Cortex of kidney (tissue), 1 donor: ENCODE measurements around the gene SSR3.
"Not testable (repeated sequence)": the region's sequence is repeated elsewhere in the genome, so short reads cannot be mapped to it uniquely, and the experiment has no call there.

Experiments
- DNase-seq: peaks from one replicate; lab custom pipeline; 2025; lab: John Stamatoyannopoulos, UW

Gene SSR3

GRCh38 chr3:156576051-156576450 lies 21.1 kb upstream of the SSR3 start:
- no peak for DNase-seq

- no peak for DNase-seq
Observed at GRCh38 chr3:156575641-156576040, 20.7 kb upstream of the SSR3 start.

GRCh38 chr3:156569881-156570280 lies 15.0 kb upstream of the SSR3 start:
- not testable (repeated sequence) for DNase-seq

GRCh38 chr3:156569016-156569415 lies 14.1 kb upstream of the SSR3 start:
- not testable (repeated sequence) for DNase-seq

- no peak for DNase-seq
Observed at GRCh38 chr3:156563900-156564682, 9.2 kb upstream of the SSR3 start.

GRCh38 chr3:156562486-156562885 lies 7.6 kb upstream of the SSR3 start:
- not testable (repeated sequence) for DNase-seq

- DNase-seq = no peak
Observed at GRCh38 chr3:156561533-156561932, 6.6 kb upstream of the SSR3 start.

- DNase-seq = no peak
Observed at GRCh38 chr3:156559321-156559720, 4.4 kb upstream of the SSR3 start.

- no peak for DNase-seq
Observed at GRCh38 chr3:156558389-156558788, 3.5 kb upstream of the SSR3 start.

- no peak for DNase-seq
Observed at GRCh38 chr3:156554515-156554841, 439 bp downstream of the SSR3 start.

- DNase-seq = no peak
Observed at GRCh38 chr3:156553705-156554356, 1.1 kb downstream of the SSR3 start.

GRCh38 chr3:156552973-156553372 lies 1.9 kb downstream of the SSR3 start:
- DNase-seq = no peak

- DNase-seq = no peak
Observed at GRCh38 chr3:156551746-156552145, 3.2 kb downstream of the SSR3 start.

- DNase-seq = no peak
Observed at GRCh38 chr3:156551261-156551660, 3.7 kb downstream of the SSR3 start.

GRCh38 chr3:156548902-156549301 lies 6.0 kb downstream of the SSR3 start:
- no peak for DNase-seq

- no peak for DNase-seq
Observed at GRCh38 chr3:156548041-156548687, 6.8 kb downstream of the SSR3 start.

- no peak for DNase-seq
Observed at GRCh38 chr3:156547637-156548036, 7.3 kb downstream of the SSR3 start.

GRCh38 chr3:156543043-156543555 lies 11.8 kb downstream of the SSR3 start:
- DNase-seq = no peak

- DNase-seq = no peak
Observed at GRCh38 chr3:156542101-156543042, 12.5 kb downstream of the SSR3 start.

- DNase-seq = no peak
Observed at GRCh38 chr3:156539802-156540201, 15.1 kb downstream of the SSR3 start.

GRCh38 chr3:156539051-156539450 lies 15.9 kb downstream of the SSR3 start:
- DNase-seq = no peak
